GM21390 (cell line): ENCODE measurements around the gene CLEC19A.
A peak's percentile ranks its signal among the peaks of the same experiment; 100 is the strongest.

ENCODE experiments used
- ATAC-seq: cut with Tn5 transposase; IDR thresholded peaks from one replicate; pipeline ENCODE4 v1.9.1; 2021; ENCODE audit not compliant: unreplicated experiment

CLEC19A gene

GRCh38 chr16:19284207-19284606 is 1.3 kb upstream of the CLEC19A start:
- no peak for ATAC-seq

- no peak for ATAC-seq
Observed at GRCh38 chr16:19286827-19287226, 1.3 kb downstream of the CLEC19A start.

GRCh38 chr16:19287241-19287640 is 1.7 kb downstream of the CLEC19A start:
- ATAC-seq: no peak

- no peak for ATAC-seq
Observed at GRCh38 chr16:19288872-19289799, 3.6 kb downstream of the CLEC19A start.

GRCh38 chr16:19289811-19290485 is 4.4 kb downstream of the CLEC19A start:
- ATAC-seq: no peak

- no peak for ATAC-seq
Observed at GRCh38 chr16:19290860-19291259, 5.3 kb downstream of the CLEC19A start.

- no peak for ATAC-seq
Observed at GRCh38 chr16:19291475-19291874, 5.9 kb downstream of the CLEC19A start.

GRCh38 chr16:19292186-19292585 is 6.7 kb downstream of the CLEC19A start:
- no peak for ATAC-seq

GRCh38 chr16:19294156-19294649 is 8.7 kb downstream of the CLEC19A start:
- peak; percentile 82 for ATAC-seq

GRCh38 chr16:19295393-19295792 is 9.9 kb downstream of the CLEC19A start:
- no peak for ATAC-seq

GRCh38 chr16:19297454-19297853 is 11.9 kb downstream of the CLEC19A start:
- no peak for ATAC-seq

GRCh38 chr16:19299565-19299964 is 14.0 kb downstream of the CLEC19A start:
- ATAC-seq: no peak

GRCh38 chr16:19301931-19302330 is 16.4 kb downstream of the CLEC19A start:
- ATAC-seq: no peak

GRCh38 chr16:19304750-19305149 is 19.2 kb downstream of the CLEC19A start:
- no peak for ATAC-seq

GRCh38 chr16:19305443-19305842 is 19.9 kb downstream of the CLEC19A start:
- ATAC-seq: no peak

- ATAC-seq: no peak
Observed at GRCh38 chr16:19307587-19308241, 22.2 kb downstream of the CLEC19A start.

- ATAC-seq: no peak
Observed at GRCh38 chr16:19308392-19308791, 22.9 kb downstream of the CLEC19A start.

- no peak for ATAC-seq
Observed at GRCh38 chr16:19309178-19309577, 23.6 kb downstream of the CLEC19A start.

GRCh38 chr16:19314718-19315425 is 29.3 kb downstream of the CLEC19A start:
- no peak for ATAC-seq

- ATAC-seq: no peak
Observed at GRCh38 chr16:19315889-19316433, 30.4 kb downstream of the CLEC19A start.

GRCh38 chr16:19316846-19317245 is 31.3 kb downstream of the CLEC19A start:
- no peak for ATAC-seq
